ENCODE data around the gene MYMX.

The MYMX gene

GRCh38 chr6:44216677-44217331 lies at the start of gene MYMX:
TSS of gene MYMX (plus strand) at chr6:44216926. CDS start at chr6:44217472, 546 bp downstream.
- H3K9me3 Mint-ChIP-seq = no peaks in the 10 kb centered on the region
- ATAC-seq = no peak
- H3K4me3 Mint-ChIP-seq = no peak within 1 kb of the TSS
- no peak for DNase-seq (ENCODE audit: low spot score in 2 of 2)
- no peaks in the 10 kb centered on the region for H3K36me3 Mint-ChIP-seq
- H3K27ac Mint-ChIP-seq = no peak within 1 kb of the TSS
- peaks cover 8% of the 10 kb centered on the region for H3K4me1 Mint-ChIP-seq

DNA sequence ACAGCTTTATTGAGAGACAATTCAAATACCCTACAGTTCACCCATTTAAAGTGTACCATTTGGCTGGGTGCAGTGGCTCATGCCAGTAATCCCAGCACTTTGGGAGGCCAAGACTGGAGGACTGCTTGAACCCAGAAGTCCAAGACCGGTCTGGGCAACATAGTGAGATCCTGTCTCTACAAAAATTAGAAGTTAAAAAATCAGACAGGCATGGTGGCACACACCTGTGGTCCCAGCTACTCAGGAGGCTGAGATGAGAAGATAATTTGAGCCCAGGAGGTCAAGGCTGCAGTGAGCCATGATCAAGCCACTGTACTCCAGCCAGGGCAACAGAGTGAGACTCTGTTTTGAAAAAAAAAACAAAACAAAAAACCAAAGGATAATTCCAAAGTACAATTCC lies 49.2 kb upstream of the MYMX start:
- H3K36me3 Mint-ChIP-seq = no peaks in the 10 kb centered on the region
- H3K4me3 Mint-ChIP-seq = no peak overlapping the region
- DNase-seq (ENCODE audit: low spot score in 2 of 2) (no peak), ATAC-seq (no peak)
- H3K9me3 Mint-ChIP-seq = no peaks in the 10 kb centered on the region
- peaks cover 5% of the 10 kb centered on the region for H3K4me1 Mint-ChIP-seq
- no peak overlapping the region for H3K27ac Mint-ChIP-seq

DNA sequence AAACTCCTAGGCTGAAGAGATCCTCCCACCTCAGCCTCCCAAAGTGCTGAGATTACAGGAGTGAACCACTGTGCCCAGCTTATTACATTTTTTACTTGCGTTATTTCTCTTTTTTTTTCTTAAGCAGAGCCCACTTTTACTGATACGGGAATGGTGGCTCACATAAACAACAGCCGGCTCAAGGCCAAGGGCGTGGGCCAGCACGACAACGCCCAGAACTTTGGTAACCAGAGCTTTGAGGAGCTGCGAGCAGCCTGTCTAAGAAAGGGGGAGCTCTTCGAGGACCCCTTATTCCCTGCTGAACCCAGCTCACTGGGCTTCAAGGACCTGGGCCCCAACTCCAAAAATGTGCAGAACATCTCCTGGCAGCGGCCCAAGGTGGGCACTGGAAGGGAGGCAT lies 47.6 kb upstream of the MYMX start:
- Mint-ChIP-seq H3K27ac (no peak overlapping the region), H3K36me3 (no peaks in the 10 kb centered on the region), H3K4me3 (no peak overlapping the region), H3K9me3 (no peaks in the 10 kb centered on the region), H3K4me1 (peaks cover 7% of the 10 kb centered on the region)
- no peak for DNase-seq (ENCODE audit: low spot score in 2 of 2)
- no peak for ATAC-seq

DNA sequence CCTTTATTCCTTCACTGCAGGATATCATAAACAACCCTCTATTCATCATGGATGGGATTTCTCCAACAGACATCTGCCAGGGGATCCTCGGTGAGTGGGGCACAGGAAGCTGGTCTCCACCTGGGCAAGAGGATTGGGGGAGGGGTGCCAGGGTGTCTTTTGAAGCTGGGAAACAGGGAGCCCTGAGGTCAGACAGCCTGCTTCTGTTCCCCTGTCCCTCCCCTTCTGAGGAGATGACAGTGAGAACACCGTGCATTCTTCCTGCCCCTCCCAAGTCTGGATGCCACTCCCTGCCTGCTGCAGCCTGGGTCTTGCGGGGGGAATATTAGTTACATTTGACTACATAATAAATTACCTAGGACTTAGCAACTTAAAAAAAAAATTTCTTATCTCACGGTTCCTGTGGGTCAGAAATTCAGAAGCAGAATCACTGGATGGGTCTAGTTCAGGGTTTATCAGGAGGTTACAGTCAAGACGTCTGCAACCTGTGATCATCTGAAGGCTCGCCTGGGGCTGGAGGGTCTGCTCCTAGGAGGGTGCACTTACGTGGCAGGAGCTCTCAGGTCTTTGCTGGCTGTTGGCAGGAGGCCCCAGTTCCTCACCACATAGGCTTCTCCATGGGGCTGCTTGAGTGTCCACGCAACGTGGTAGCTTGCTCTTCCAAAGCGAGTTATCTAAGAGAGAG lies 46.7 kb upstream of the MYMX start:
- no peaks in the 10 kb centered on the region for H3K36me3 Mint-ChIP-seq
- H3K9me3 Mint-ChIP-seq = no peaks in the 10 kb centered on the region
- H3K4me3 Mint-ChIP-seq = no peak overlapping the region
- H3K27ac Mint-ChIP-seq = no peak overlapping the region
- no peak for ATAC-seq
- no peak for DNase-seq (ENCODE audit: low spot score in 2 of 2)
- peaks cover 7% of the 10 kb centered on the region for H3K4me1 Mint-ChIP-seq

DNA sequence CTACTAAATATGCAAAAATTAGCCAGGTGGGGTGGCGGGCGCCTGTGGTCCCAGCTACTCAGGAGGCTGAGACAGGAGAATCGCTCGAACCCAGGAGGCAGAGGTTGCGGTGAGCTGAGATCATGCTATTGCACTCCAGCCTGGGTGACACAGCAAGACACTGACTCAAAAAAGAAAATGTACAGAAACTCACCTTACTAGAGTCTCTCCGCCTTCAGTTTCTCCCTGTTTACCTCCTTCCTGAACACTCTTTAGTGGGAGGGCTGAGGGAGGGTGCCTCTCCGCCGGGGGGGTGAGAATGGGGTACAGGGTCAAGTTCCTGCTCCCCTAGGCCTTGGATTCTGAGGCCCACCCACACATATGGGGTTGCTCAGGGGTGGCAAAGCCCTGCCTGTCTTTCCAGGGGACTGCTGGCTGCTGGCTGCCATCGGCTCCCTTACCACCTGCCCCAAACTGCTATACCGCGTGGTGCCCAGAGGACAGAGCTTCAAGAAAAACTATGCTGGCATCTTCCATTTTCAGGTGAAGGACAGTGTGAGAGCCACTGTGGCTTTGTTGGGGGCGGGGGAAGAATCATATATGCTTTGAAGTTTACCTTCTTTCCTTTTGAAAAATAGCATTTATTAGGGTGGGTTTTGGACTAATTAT lies 44.7 kb upstream of the MYMX start:
- H3K9me3 Mint-ChIP-seq = no peaks in the 10 kb centered on the region
- DNase-seq (ENCODE audit: low spot score in 2 of 2) = no peak
- no peak overlapping the region for H3K4me3 Mint-ChIP-seq
- peaks cover 18% of the 10 kb centered on the region for H3K4me1 Mint-ChIP-seq
- ATAC-seq = no peak
- no peak overlapping the region for H3K27ac Mint-ChIP-seq
- peaks cover under 1% of the 10 kb centered on the region for H3K36me3 Mint-ChIP-seq

DNA sequence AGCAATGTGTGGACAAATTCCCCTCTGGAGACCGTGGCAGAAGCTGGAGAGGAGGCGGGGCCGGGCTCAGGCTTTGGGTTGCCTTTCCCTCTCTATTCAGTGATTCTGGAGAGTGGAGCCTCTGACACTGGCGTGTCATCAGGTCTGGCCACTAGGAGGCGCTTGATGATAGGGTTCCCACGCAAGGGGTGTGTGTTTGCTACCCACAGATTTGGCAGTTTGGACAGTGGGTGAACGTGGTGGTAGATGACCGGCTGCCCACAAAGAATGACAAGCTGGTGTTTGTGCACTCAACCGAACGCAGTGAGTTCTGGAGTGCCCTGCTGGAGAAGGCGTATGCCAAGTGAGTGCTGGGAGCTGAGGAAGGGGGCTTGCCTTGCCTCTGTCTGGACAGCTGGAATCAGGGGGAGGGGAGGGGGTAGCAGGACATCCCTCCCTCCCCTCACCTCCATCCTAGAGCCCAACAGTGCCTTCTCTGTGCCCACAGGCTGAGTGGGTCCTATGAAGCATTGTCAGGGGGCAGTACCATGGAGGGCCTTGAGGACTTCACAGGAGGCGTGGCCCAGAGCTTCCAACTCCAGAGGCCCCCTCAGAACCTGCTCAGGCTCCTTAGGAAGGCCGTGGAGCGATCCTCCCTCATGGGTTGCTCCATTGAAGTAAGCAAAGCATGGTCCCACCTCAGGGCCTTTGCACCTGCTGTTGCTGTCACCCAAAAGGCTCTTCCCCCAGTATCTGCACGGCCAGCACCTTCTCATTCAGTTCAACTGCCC lies 43.8 kb upstream of the MYMX start:
- DNase-seq (ENCODE audit: low spot score in 2 of 2) (peak; percentile 75 to 87), ATAC-seq (peak; percentile 81)
- Mint-ChIP-seq H3K27ac (no peak overlapping the region), H3K9me3 (no peaks in the 10 kb centered on the region), H3K4me3 (no peak overlapping the region), H3K4me1 (peaks cover 24% of the 10 kb centered on the region), H3K36me3 (peaks cover 6% of the 10 kb centered on the region)

- no peaks in the 10 kb centered on the region for H3K9me3 Mint-ChIP-seq
- H3K4me3 Mint-ChIP-seq = peak overlapping the region; percentile 44
- DNase-seq (ENCODE audit: low spot score in 2 of 2) = no peak
- peaks cover 24% of the 10 kb centered on the region for H3K4me1 Mint-ChIP-seq
- H3K27ac Mint-ChIP-seq = peak overlapping the region; percentile 17
- no peak for ATAC-seq
- peaks cover 6% of the 10 kb centered on the region for H3K36me3 Mint-ChIP-seq
Measured at GRCh38 chr6:44176130-44176761, 40.5 kb upstream of the MYMX start.

- peak; percentile 84 for ATAC-seq
- Mint-ChIP-seq H3K36me3 (peaks cover 6% of the 10 kb centered on the region), H3K4me1 (peaks cover 24% of the 10 kb centered on the region), H3K27ac (peak overlapping the region; percentile 17), H3K4me3 (peak overlapping the region; percentile 44), H3K9me3 (no peaks in the 10 kb centered on the region)
- DNase-seq (ENCODE audit: low spot score in 2 of 2) = peak; percentile 18 to 61
Measured at GRCh38 chr6:44176762-44177509, 39.8 kb upstream of the MYMX start.

DNA sequence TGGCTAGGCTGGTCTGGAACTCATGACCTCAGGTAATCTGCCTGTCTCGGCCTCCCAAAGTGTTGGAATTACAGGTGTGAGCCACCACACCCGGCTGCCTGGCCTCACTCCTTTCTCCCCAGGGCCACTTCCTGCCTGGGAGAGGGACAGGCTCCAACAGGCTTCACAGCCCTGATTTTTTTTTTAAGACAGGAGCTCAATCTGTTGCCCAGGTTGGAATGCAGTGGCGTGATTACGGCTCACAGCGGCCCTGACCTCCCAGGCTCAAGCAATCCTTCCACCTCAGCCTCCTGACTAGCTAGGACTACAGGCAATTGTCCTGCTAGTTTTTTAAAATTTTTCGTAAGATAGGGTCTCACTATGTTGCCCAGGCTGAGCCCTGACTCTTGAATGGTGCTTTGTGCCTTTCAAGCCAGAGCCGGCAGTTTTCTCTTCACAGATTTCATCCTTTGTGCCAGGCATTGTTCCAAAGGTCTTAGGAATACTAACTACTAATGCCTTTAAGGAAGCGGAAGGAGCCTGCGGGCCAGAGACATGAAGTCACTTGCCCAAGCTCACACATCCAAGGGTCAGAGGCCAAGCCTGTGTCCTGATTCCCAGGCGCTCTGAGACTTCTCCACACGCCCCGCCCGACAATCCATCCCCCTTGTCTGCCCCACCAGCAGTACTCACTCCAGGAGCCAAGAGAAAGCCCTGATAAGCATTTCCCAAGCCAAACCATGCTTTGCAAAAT lies 38.9 kb upstream of the MYMX start:
- DNase-seq (ENCODE audit: low spot score in 2 of 2) (no peak), ATAC-seq (no peak)
- Mint-ChIP-seq H3K27ac (peak overlapping the region; percentile 17), H3K4me1 (peaks cover 19% of the 10 kb centered on the region), H3K36me3 (peaks cover 6% of the 10 kb centered on the region), H3K9me3 (no peaks in the 10 kb centered on the region), H3K4me3 (peak overlapping the region; percentile 44)

DNA sequence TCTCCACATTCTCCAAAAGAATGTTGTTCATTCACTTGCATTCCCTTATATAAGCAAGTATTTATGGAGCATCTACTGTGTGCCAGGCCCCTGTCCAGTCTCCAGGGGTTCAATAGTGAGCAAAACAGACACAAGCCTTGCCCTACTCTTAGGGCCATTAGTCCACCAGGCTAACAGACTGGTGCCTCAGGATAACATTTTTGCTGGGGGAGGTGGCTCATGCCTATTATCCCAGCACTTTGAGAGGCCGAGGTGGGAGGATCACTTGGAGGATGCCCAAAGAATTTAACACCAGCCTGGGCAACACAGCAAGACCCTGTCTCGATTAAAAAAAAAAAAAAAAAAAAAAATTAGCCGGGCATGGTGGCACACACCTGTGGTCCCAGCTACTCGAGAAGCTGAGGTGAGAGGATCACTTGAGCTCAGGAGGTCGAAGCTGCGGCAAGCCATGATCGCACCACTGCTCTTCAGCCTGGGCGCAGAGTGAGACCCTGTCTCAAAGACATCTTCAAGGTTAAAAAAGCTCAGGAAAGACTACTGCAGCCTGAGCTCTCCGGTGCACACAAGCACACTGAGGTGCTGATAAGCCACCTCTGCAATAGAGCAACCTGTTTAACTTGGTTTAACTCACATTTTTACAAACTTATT lies 38.2 kb upstream of the MYMX start:
- ATAC-seq (no peak), DNase-seq (ENCODE audit: low spot score in 2 of 2) (no peak)
- no peak overlapping the region for H3K27ac Mint-ChIP-seq
- H3K4me1 Mint-ChIP-seq = peaks cover 17% of the 10 kb centered on the region
- no peak overlapping the region for H3K4me3 Mint-ChIP-seq
- H3K36me3 Mint-ChIP-seq = peaks cover 6% of the 10 kb centered on the region
- H3K9me3 Mint-ChIP-seq = no peaks in the 10 kb centered on the region

DNA sequence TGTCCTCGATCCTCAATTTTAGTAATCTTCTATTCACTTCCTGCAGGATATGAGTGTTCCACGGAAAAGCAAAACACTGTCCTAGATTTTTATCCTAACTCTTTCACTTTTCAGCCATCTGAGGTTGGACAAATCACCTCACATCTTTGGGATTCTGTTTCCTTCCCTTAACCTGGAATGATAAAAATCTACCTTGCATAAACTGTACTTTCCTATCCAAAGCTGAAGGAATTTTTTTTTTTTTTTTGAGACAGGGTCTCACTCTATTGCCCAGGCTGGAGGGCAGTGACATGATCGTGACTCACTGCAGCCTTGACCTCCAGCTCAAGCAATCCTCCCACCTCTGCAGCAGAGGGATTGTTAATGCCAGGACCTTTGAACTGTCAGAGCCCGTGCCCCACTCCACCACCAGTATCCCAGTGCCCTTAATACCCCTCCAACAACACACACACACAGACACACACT lies 37.6 kb upstream of the MYMX start:
- no peak overlapping the region for H3K27ac Mint-ChIP-seq
- H3K9me3 Mint-ChIP-seq = no peaks in the 10 kb centered on the region
- H3K36me3 Mint-ChIP-seq = peaks cover 6% of the 10 kb centered on the region
- DNase-seq (ENCODE audit: low spot score in 2 of 2) = no peak
- ATAC-seq = no peak
- no peak overlapping the region for H3K4me3 Mint-ChIP-seq
- peaks cover 17% of the 10 kb centered on the region for H3K4me1 Mint-ChIP-seq

DNA sequence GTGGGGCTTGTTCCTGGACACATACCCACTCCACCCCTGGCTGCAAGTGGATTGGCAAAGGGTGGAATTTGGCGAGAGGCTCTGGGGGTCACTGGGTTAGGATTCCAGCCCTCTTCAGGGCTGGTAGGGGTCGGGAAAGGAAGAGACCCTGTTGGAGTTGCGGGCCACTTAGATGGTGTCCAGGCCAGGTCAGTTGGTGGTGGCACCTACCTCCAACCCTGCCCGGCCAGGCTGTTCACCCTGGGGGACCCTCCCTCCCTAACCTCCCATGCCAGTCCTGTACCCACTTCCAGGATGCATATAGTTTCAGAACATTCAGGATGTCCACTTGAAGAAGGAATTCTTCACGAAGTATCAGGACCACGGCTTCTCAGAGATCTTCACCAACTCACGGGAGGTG lies 37.1 kb upstream of the MYMX start:
- Mint-ChIP-seq H3K4me3 (no peak overlapping the region), H3K4me1 (peaks cover 17% of the 10 kb centered on the region)
- DNase-seq (ENCODE audit: low spot score in 2 of 2) = no peak

GRCh38 chr6:44180406-44180805 lies 36.3 kb upstream of the MYMX start:
- no peak for ATAC-seq
- no peak overlapping the region for H3K27ac Mint-ChIP-seq
- peaks cover 6% of the 10 kb centered on the region for H3K36me3 Mint-ChIP-seq
- H3K4me1 Mint-ChIP-seq = peaks cover 17% of the 10 kb centered on the region
- no peak overlapping the region for H3K4me3 Mint-ChIP-seq
- H3K9me3 Mint-ChIP-seq = no peaks in the 10 kb centered on the region
- no peak for DNase-seq (ENCODE audit: low spot score in 2 of 2)

More for the DNA sequence above, 37.1 kb upstream of the MYMX start:
- Mint-ChIP-seq H3K27ac (no peak overlapping the region), H3K9me3 (no peaks in the 10 kb centered on the region), H3K36me3 (peaks cover 6% of the 10 kb centered on the region)
- ATAC-seq = no peak
